K562 (cell line): ENCODE results near the gene FHIT. TPM values are rescaled to one million over a fixed set of nuclear protein-coding genes. Genes with fewer than 3 reads are reported as not detected.

Experiments used
- DEAF1 ChIP-seq: fragments of 450-650 bp; formaldehyde crosslinking; IDR thresholded peaks from 2 replicates; pipeline ENCODE4 v1.4.0; 2020; ENCODE audit warnings: mild to moderate bottlenecking, moderate library complexity
- ELF1 ChIP-seq: fragments of 200-800 bp; sonication (Bioruptor generic); IDR thresholded peaks from 2 replicates; pipeline ENCODE4 v1.6.1; 2016; ENCODE audit warnings: missing genetic modification characterization, missing compliant biosample characterization
- HNRNPL ChIP-seq: fragments of 200-400 bp; formaldehyde crosslinking; IDR thresholded peaks from 2 replicates; pipeline ENCODE4 v1.6.1; 2017; ENCODE audit warnings: low read depth, mild to moderate bottlenecking, low read length
- HSF4 ChIP-seq: fragments of 250-450 bp; sonication (Bioruptor Pico); IDR thresholded peaks from 2 replicates; pipeline ENCODE4 v2.1.2; 2022; ENCODE audit warnings: mild to moderate bottlenecking, moderate library complexity, borderline replicate concordance
- ILF3 ChIP-seq: fragments of 450-650 bp; IDR thresholded peaks from 2 replicates; pipeline ENCODE4 v1.6.1; 2018; ENCODE audit warnings: antibody characterized with exemption, mild to moderate bottlenecking, moderate library complexity, borderline replicate concordance
- KDM2B ChIP-seq: fragments of 250-450 bp; sonication (Bioruptor Pico); IDR thresholded peaks from 2 replicates; pipeline ENCODE4 v1.8.0; 2021; ENCODE audit warnings: mild to moderate bottlenecking, moderate library complexity
- NR1H2 ChIP-seq: sonication (generic); formaldehyde crosslinking; IDR thresholded peaks from 2 replicates; pipeline ENCODE4 v1.4.0; 2020; ENCODE audit warnings: mild to moderate bottlenecking, missing genetic modification reagents
- PBX2 ChIP-seq, 2 experiments: IDR thresholded peaks in 1 of 2; conservative IDR thresholded peaks in 1 of 2; 2 replicates each; pipeline ENCODE4 v1.6.1; 2016; ENCODE audit warnings: low read depth in 2 of 2, mild to moderate bottlenecking in 1 of 2, missing compliant biosample characterization in 1 of 2, missing genetic modification characterization in 1 of 2, moderate library complexity in 1 of 2
- PHF20 ChIP-seq: fragments of 450-650 bp; IDR thresholded peaks from 2 replicates; pipeline ENCODE4 v1.6.1; 2018; ENCODE audit not compliant: partially characterized antibody
- SMARCE1 ChIP-seq: fragments of 450-650 bp; IDR thresholded peaks from 2 replicates; pipeline ENCODE4 v1.7.1; 2016; ENCODE audit warnings: mild to moderate bottlenecking
- SRSF9 ChIP-seq: fragments of 200-400 bp; formaldehyde crosslinking; IDR thresholded peaks from 2 replicates; pipeline ENCODE4 v1.6.1; 2017; ENCODE audit warnings: low read depth, low read length, borderline replicate concordance
- ZBED1 ChIP-seq: IDR thresholded peaks from 2 replicates; pipeline ENCODE4 v1.6.1; 2014
- ZNF212 ChIP-seq: fragments of 450-650 bp; formaldehyde crosslinking; IDR thresholded peaks from 2 replicates; pipeline ENCODE4 v1.4.0; 2020; ENCODE audit warnings: mild to moderate bottlenecking
- ZNF79 ChIP-seq: fragments of 250-450 bp; sonication (Bioruptor Pico); IDR thresholded peaks from 2 replicates; pipeline ENCODE4 v1.4.0; 2020; ENCODE audit warnings: low read depth, mild to moderate bottlenecking, moderate library complexity
- ZNF830 ChIP-seq: fragments of 250-450 bp; sonication (Bioruptor Pico); IDR thresholded peaks from 2 replicates; pipeline ENCODE4 v1.5.0; 2021; ENCODE audit warnings: mild to moderate bottlenecking
- polyA plus RNA-seq, 8 experiments: library from polyadenylated mRNA; depleted of rRNA in 4 of 8; stranded (reverse) in 5 of 8; unstranded in 3 of 8; fragments of >200 nt; fragmentation: Nextera tagmentation in 2 of 8; fragmentation: Illumina TruSeq in 1 of 8; extraction: Ambion mirVana in 2 of 8; extraction: Trizol in 1 of 8; gene quantifications; 2 replicates each; pipeline versions ENCODE4 v1.2.1 to v1.2.3, GENCODE V29; 2011 to 2014; ENCODE audit warnings: inconsistent platforms in 1 of 8, missing spikeins in 1 of 8
- total RNA-seq, 7 experiments: library from RNA; depleted of rRNA in 6 of 7; stranded (reverse); fragments of >200 nt in 6 of 7; fragmentation: Illumina TruSeq in 2 of 7; extraction: Trizol in 2 of 7; gene quantifications; 2 replicates each; pipeline versions ENCODE4 v1.2.1 to v1.2.3, GENCODE V29; 2011 to 2021; ENCODE audit warnings: low replicate concordance in 1 of 7
- TF ChIP-seq, protein P1 (sequence below), 2 experiments: fragments of 450-650 bp in 1 of 2; sonication (generic) in 1 of 2; formaldehyde crosslinking in 1 of 2; IDR thresholded peaks in 1 of 2; conservative IDR thresholded peaks in 1 of 2; 2 replicates each; pipeline versions ENCODE4 v1.6.1 to v1.8.1; 2016 to 2023; ENCODE audit warnings: mild to moderate bottlenecking in 2 of 2, moderate library complexity in 2 of 2, inconsistent platforms in 1 of 2, missing genetic modification reagents in 1 of 2
- TF ChIP-seq, protein P2 (sequence below): fragments of 200-800 bp; sonication (Bioruptor generic); IDR thresholded peaks from 2 replicates; pipeline ENCODE4 v1.6.1; 2017; ENCODE audit warnings: missing genetic modification characterization, missing compliant biosample characterization
- TF ChIP-seq, protein P3 (sequence below): fragments of 250-450 bp; sonication (Bioruptor Pico); IDR thresholded peaks from 2 replicates; pipeline ENCODE4 v1.4.0; 2020; ENCODE audit warnings: mild to moderate bottlenecking, moderate library complexity

Gene FHIT
- total and polyA plus RNA-seq, 9 of the 15 experiments (the other 6 are each of a cell fraction or from before 2014, with no cell fraction given), result 1.7 to 9.1 (median 4.3) TPM

- TF ChIP-seq ZBED1, result no peak
- no peak for TF ChIP-seq PBX2 (CRISPR knock-in tag; IDR thresholded peaks at IDR 0.05; ENCODE audit: low read depth)
- TF ChIP-seq PBX2 (tag; conservative IDR thresholded peaks at IDR 0.05; ENCODE audit: low read depth), result no peak
- TF ChIP-seq HNRNPL, result no peak
- TF ChIP-seq ILF3, result no peak
- no peak for TF ChIP-seq SRSF9
- no peak for TF ChIP-seq SMARCE1
- no peak for TF ChIP-seq NR1H2 (CRISPR knock-in tag)
- no peak for TF ChIP-seq ZNF79 (CRISPR knock-in tag)
- TF ChIP-seq ZNF212 (CRISPR knock-in tag), result no peak
- no peak for TF ChIP-seq ELF1
- TF ChIP-seq, protein P1, sequence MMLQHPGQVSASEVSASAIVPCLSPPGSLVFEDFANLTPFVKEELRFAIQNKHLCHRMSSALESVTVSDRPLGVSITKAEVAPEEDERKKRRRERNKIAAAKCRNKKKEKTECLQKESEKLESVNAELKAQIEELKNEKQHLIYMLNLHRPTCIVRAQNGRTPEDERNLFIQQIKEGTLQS (IDR thresholded peaks at IDR 0.05), result no peak
- TF ChIP-seq, protein P1 (CRISPR knock-in tag; conservative IDR thresholded peaks at IDR 0.05), result no peak
- TF ChIP-seq PHF20, result no peak
- no peak for TF ChIP-seq ZNF830 (CRISPR knock-in tag)
- TF ChIP-seq HSF4 (CRISPR knock-in tag), result no peak
- TF ChIP-seq, protein P2, sequence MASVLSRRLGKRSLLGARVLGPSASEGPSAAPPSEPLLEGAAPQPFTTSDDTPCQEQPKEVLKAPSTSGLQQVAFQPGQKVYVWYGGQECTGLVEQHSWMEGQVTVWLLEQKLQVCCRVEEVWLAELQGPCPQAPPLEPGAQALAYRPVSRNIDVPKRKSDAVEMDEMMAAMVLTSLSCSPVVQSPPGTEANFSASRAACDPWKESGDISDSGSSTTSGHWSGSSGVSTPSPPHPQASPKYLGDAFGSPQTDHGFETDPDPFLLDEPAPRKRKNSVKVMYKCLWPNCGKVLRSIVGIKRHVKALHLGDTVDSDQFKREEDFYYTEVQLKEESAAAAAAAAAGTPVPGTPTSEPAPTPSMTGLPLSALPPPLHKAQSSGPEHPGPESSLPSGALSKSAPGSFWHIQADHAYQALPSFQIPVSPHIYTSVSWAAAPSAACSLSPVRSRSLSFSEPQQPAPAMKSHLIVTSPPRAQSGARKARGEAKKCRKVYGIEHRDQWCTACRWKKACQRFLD, result peak; percentile 64; the same call in 1 of the 2 replicates
- no peak for TF ChIP-seq KDM2B (CRISPR knock-in tag)
- TF ChIP-seq, protein P3, sequence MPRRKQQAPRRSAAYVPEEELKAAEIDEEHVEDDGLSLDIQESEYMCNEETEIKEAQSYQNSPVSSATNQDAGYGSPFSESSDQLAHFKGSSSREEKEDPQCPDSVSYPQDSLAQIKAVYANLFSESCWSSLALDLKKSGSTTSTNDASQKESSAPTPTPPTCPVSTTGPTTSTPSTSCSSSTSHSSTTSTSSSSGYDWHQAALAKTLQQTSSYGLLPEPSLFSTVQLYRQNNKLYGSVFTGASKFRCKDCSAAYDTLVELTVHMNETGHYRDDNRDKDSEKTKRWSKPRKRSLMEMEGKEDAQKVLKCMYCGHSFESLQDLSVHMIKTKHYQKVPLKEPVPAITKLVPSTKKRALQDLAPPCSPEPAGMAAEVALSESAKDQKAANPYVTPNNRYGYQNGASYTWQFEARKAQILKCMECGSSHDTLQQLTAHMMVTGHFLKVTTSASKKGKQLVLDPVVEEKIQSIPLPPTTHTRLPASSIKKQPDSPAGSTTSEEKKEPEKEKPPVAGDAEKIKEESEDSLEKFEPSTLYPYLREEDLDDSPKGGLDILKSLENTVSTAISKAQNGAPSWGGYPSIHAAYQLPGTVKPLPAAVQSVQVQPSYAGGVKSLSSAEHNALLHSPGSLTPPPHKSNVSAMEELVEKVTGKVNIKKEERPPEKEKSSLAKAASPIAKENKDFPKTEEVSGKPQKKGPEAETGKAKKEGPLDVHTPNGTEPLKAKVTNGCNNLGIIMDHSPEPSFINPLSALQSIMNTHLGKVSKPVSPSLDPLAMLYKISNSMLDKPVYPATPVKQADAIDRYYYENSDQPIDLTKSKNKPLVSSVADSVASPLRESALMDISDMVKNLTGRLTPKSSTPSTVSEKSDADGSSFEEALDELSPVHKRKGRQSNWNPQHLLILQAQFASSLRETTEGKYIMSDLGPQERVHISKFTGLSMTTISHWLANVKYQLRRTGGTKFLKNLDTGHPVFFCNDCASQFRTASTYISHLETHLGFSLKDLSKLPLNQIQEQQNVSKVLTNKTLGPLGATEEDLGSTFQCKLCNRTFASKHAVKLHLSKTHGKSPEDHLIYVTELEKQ (CRISPR knock-in tag), result no peak
- TF ChIP-seq DEAF1, result no peak
These were observed 973.9 kb downstream of the FHIT start (continued) for GRCh38 chr3:60277361-60277800.
